Esophagus muscularis mucosa (tissue), 4 donors: ENCODE measurements around the gene GRIA2. TPM values are rescaled to one million over a fixed set of nuclear protein-coding genes. Genes with fewer than 3 reads are reported as not detected.

Source experiments
- DNase-seq: peaks from one replicate; pipeline ENCODE4 v3.0.0-alpha.2; 2017; ENCODE audit errors: extremely low spot score
- H3K27ac ChIP-seq, 4 donors: fragments of 200-600 bp; sonication (generic); replicated peaks in 1 of 4; 1 replicate in 3 of 4; 2 replicates in 1 of 4; pipeline ENCODE4 v1.5.1; 2016 to 2019; ENCODE audit warnings: mild to moderate bottlenecking in 1 of 4
- H3K27me3 ChIP-seq, 4 donors: fragments of 200-600 bp; sonication (generic); one replicate each; pipeline versions ENCODE4 v1.5.1 to v1.6.0; 2016 to 2019
- H3K36me3 ChIP-seq, 4 donors: fragments of 200-600 bp; sonication (generic); one replicate each; pipeline ENCODE4 v1.5.1; 2016 to 2019
- H3K4me1 ChIP-seq, 4 donors: fragments of 200-600 bp; sonication (generic); one replicate each; pipeline ENCODE4 v1.5.1; 2016 to 2019
- H3K4me3 ChIP-seq, 4 donors: fragments of 200-600 bp; sonication (generic); 1 replicate in 2 of 4; 2 replicates in 2 of 4; pipeline ENCODE4 v1.5.1; 2016 to 2019; ENCODE audit warnings: mild to moderate bottlenecking in 4 of 4, moderate library complexity in 1 of 4
- H3K9me3 ChIP-seq, 4 donors: fragments of 200-600 bp; sonication (generic); 1 replicate in 3 of 4; 2 replicates in 1 of 4; pipeline ENCODE4 v1.5.1; 2016 to 2019
- CTCF ChIP-seq, 3 experiments: fragments of 200-600 bp in 2 of 3; fragments of 450-650 bp in 1 of 3; sonication (generic) in 2 of 3; IDR thresholded peaks; one replicate each; pipeline ENCODE4 v1.5.1; 2017 to 2019; ENCODE audit warnings: antibody characterized with exemption in 3 of 3, mild to moderate bottlenecking in 2 of 3, moderate library complexity in 1 of 3
- EP300 ChIP-seq: sonication (generic); formaldehyde crosslinking; IDR thresholded peaks from one replicate; pipeline ENCODE4 v1.6.1; 2017; ENCODE audit warnings: antibody characterized with exemption
- POLR2A ChIP-seq: fragments of 450-650 bp; IDR thresholded peaks from one replicate; pipeline ENCODE4 v1.6.1; 2017; ENCODE audit warnings: antibody characterized with exemption, moderate library complexity, mild to moderate bottlenecking, low read depth
- POLR2AphosphoS5 ChIP-seq, 2 donors: sonication (generic); formaldehyde crosslinking; IDR thresholded peaks; one replicate each; pipeline ENCODE4 v1.6.1; 2017; ENCODE audit warnings: antibody characterized with exemption in 2 of 2
- WGBS: methylation state at CpG from one replicate; pipeline ENCODE4 v1.1.5; 2018; 5-methylcytosine and 5-hydroxymethylcytosine counted together
- intact Hi-C: fragments of 100-400 bp; cut with DNase I; formaldehyde crosslinking; loops from one replicate; pipeline ENCODE4 v1.15.1; 2023
- total RNA-seq, 4 donors: library from RNA; depleted of rRNA; stranded (reverse); fragments of >200 nt; gene quantifications; one replicate each; pipeline versions ENCODE4 v1.1.0 to v1.2.1, GENCODE V29; 2016

GRIA2 gene
- total RNA-seq, 4 donors from 2014 or later, result 0.06 to 0.50 (median 0.06) TPM; not detected in 1

GRCh38 chr4:157287445-157287844 lies 66.9 kb downstream of the GRIA2 start:
- Histone ChIP-seq H3K27me3 (no peaks in the 10 kb centered on the region), H3K27ac (no peak overlapping the region), H3K9me3 (no peaks in the 10 kb centered on the region), H3K4me1 (no peaks in the 10 kb centered on the region), H3K36me3 (no peaks in the 10 kb centered on the region), H3K4me3 (no peak overlapping the region)
- no peak for TF ChIP-seq POLR2A
- no peak for TF ChIP-seq CTCF (IDR thresholded peaks at IDR 0.05)
- no peak for TF ChIP-seq EP300
- no peak for TF ChIP-seq POLR2AphosphoS5 (IDR thresholded peaks at IDR 0.05)
- 68% methylated on average over 4 of the region's 4 CpGs for WGBS
- intact Hi-C loops, result no loop called here
- DNase-seq, result no peak

- Histone ChIP-seq H3K4me3 (no peak overlapping the region), H3K9me3 (no peaks in the 10 kb centered on the region), H3K36me3 (no peaks in the 10 kb centered on the region), H3K27me3 (no peaks in the 10 kb centered on the region), H3K4me1 (no peaks in the 10 kb centered on the region), H3K27ac (no peak overlapping the region)
- intact Hi-C loops, result no loop called here
- 74% methylated on average over 3 of the region's 3 CpGs for WGBS
- DNase-seq, result no peak
- TF ChIP-seq POLR2AphosphoS5 (IDR thresholded peaks at IDR 0.05), result no peak
Observed at GRCh38 chr4:157290622-157291021, 70.1 kb downstream of the GRIA2 start.

GRCh38 chr4:157291071-157291470 lies 70.5 kb downstream of the GRIA2 start:
- H3K9me3 ChIP-seq, result no peaks in the 10 kb centered on the region
- H3K27ac ChIP-seq, result no peak overlapping the region
- intact Hi-C loops, result no loop called here
- WGBS, result 74% methylated on average over 3 of the region's 3 CpGs
- no peaks in the 10 kb centered on the region for H3K27me3 ChIP-seq
- H3K4me3 ChIP-seq, result no peak overlapping the region
- H3K36me3 ChIP-seq, result no peaks in the 10 kb centered on the region
- TF ChIP-seq EP300 (no peak), POLR2A (no peak), CTCF (IDR thresholded peaks at IDR 0.05) (no peak), POLR2AphosphoS5 (IDR thresholded peaks at IDR 0.05) (no peak)
- no peaks in the 10 kb centered on the region for H3K4me1 ChIP-seq
- no peak for DNase-seq

GRCh38 chr4:157293673-157294072 lies 73.1 kb downstream of the GRIA2 start:
- Histone ChIP-seq H3K4me3 (no peak overlapping the region), H3K36me3 (no peaks in the 10 kb centered on the region), H3K27me3 (no peaks in the 10 kb centered on the region), H3K9me3 (no peaks in the 10 kb centered on the region), H3K4me1 (no peaks in the 10 kb centered on the region), H3K27ac (no peak overlapping the region)
- TF ChIP-seq EP300 (no peak), POLR2A (no peak), POLR2AphosphoS5 (IDR thresholded peaks at IDR 0.05) (no peak), CTCF (IDR thresholded peaks at IDR 0.05) (no peak)
- DNase-seq, result no peak
- WGBS, result 95% methylated on average over 4 of the region's 4 CpGs
- intact Hi-C loops, result no loop called here

GRCh38 chr4:157294575-157294974 lies 74.0 kb downstream of the GRIA2 start:
- TF ChIP-seq EP300 (no peak), POLR2AphosphoS5 (IDR thresholded peaks at IDR 0.05) (no peak), POLR2A (no peak), CTCF (IDR thresholded peaks at IDR 0.05) (no peak)

More at GRCh38 chr4:157294575-157294974, 74.0 kb downstream of the GRIA2 start:
- WGBS, result 69% methylated on average over 2 of the region's 2 CpGs
- intact Hi-C loops, result no loop called here
- H3K9me3 ChIP-seq, result no peaks in the 10 kb centered on the region
- no peaks in the 10 kb centered on the region for H3K4me1 ChIP-seq
- no peak overlapping the region for H3K4me3 ChIP-seq
- no peak overlapping the region for H3K27ac ChIP-seq
- no peaks in the 10 kb centered on the region for H3K27me3 ChIP-seq
- DNase-seq, result no peak
- no peaks in the 10 kb centered on the region for H3K36me3 ChIP-seq
